NK-92 (cell line): ENCODE results near the gene TAF8.

Experiments used
- DNase-seq: peaks from one replicate; lab custom pipeline; 2025; ENCODE audit not compliant: unreplicated experiment; lab: John Stamatoyannopoulos, UW

The TAF8 gene

GRCh38 chr6:42095094-42095493, 44.8 kb downstream of the TAF8 start:
- DNase-seq, result no peak

DNA sequence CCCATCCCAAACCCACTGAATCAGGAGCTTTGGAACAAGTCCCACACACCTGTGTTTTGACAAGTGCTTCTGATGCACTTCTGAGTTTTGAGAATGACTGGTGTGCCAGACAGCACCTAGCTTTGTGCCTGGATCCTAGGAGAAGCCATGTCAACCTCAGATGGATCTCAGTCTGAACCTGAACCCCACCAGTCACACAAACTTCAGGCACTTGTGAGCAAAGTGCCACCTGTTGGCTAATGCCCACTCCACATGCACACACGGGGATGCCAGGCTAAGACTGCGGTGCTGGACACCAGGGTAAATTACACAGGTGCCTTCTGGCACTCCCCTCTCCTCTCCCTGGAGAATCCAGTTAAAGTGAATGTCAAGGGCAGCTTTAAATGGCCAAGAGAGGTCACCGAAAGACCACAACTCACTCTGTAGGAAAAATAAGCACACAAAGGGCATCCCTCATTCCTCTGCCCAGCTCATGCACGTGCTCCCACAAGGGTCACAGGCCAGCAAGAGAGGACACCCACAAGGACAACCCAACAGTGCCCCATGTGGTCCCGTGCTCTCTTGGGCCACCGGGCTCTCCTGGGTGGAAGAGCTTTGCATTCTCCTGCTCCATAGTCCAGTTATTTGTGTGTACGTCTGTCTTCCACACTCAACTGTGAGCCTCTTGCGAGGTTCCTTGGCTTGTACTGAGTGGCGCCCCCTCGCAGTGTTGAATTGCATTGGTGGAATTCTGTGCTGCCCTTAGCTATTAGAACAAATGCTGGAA, 45.6 kb downstream of the TAF8 start:
- DNase-seq, result no peak

- DNase-seq, result no peak
These were observed 49.2 kb downstream of the TAF8 start for GRCh38 chr6:42099340-42100028.

DNA sequence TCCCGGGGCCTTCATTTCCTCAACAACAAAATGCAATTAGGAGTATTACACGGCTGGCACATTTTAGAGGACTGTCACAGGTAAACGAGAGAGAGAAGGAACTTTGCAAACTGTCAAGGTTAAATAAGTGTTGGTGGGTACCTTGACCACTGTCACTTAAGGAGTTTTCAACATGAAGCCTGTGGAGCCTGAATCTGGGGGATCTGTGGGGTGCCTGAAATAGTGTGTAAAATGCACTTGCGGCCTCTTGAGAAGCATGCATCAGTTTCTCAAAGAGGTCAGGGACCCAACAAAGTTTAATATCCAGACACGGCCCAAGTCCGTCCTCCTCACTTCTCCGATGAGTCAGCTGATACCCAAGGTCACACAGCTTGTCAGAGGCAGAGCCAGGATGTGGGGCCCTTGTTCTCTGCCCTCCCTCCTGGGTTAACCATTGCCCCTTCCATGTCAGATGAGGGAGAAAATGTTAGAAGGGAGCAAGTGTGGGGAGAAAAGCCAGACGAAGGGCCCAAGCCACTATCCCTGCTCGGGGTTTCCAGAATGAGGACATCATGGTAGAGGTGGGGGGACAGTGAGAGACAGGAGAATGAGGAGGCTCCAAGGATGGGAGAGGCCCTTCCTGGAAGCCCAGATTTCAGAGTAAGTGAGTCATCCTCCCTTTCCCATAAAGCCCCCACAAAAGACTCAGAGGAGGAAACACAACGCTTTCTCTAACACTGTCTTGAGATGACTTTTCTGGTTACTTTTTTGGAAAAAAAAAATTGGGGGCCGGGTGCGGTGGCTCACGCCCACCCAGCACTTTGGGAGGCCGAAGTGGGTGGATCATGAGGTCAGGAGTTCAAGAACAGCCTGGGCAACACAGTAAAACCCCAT, 49.9 kb downstream of the TAF8 start:
- DNase-seq, result no peak

DNA sequence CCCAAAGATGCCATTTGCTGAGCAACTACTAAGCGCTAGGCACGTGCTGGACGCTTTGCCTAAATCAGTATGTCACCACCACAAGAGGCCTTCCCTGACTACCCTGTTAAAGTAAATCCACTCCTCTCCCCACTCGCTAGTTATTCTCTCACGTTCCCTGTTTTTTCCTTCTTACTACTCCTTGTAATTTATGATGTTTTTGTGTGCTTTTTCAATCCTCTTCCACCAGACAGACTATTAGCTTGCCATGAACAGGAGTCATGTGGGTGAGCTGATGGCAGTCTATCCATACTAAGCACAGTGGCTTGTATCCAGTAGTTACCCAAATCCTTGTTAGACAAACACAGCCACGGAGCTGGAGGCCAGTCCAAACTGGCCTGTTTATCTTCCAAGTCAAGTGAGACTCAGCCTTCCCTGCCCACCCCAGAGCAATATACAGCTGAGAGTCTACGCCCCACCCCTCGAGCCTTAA, 50.9 kb downstream of the TAF8 start:
- no peak for DNase-seq

DNA sequence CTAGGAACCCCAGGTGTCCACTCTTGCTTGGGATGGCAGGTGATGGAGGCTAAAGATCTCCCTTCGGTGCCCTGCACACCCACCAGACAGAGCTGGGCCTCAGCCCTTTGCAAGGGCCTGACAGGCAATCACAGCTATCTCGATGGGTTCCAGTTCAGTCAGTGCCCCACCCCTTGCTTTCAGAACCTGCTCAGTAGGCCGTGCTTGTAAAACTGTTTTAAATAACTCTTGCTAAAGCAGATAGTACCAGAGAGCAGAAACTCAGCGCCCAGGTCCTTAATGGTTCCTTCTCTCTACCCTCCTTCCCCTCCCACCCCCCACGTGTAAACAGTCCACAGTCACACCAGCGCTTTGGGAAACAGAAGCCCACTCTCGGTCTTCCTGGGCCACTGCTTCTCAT, 52.9 kb downstream of the TAF8 start:
- no peak for DNase-seq

DNA sequence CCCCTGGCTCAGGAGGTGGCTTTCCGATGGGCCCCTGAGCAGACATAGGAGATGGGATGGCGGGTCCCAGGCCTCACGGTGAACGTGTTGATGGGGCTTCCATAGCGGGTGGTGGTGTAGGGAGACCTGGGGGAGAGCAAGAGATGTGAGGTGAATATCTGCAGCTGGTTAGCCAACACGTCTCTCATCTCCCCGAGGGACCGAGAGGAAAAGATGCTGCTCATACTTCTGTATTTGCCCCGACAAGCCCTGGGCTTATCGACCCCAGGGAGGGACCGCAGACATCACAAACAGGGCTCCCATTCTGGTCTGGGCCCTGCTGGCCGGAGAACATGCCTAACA, 53.4 kb downstream of the TAF8 start:
- DNase-seq, result no peak

DNA sequence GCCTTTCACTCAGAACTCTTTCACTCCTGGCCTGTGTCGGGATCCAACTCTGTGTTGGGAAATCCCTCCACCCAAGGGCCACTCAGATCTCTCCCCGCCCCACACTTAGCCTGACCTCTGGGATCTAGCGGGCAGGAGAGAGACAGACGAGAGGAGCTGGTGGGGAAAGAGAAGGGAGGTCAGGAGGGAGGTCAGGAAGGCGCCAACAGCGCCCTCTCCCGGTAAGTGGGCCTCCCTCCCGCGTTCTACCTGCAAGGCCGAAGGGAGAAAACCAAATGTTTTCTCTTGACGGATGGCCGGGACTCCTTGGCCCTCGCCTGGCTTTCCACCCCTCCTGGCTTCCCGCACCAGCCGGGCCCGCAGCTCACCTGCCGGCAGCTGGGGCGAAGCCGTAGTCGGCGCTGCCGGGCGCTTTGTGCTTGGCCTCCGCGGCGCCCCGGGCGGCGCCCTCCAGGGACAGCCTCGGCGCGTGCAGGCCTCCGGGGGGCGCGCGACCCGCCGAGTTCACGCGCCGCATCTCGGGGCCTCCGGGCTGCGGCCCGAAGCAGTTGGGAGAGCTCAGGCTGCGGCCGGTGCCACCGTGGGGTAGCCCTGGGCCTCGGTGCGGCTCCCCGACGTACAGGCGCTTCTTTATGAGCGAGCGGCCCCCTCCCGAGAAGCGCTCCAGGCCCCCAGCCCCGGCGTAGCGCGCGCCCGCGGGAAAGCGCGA, 53.9 kb downstream of the TAF8 start:
- DNase-seq, result no peak

- no peak for DNase-seq
These were observed 54.4 kb downstream of the TAF8 start for GRCh38 chr6:42104804-42105125.

DNA sequence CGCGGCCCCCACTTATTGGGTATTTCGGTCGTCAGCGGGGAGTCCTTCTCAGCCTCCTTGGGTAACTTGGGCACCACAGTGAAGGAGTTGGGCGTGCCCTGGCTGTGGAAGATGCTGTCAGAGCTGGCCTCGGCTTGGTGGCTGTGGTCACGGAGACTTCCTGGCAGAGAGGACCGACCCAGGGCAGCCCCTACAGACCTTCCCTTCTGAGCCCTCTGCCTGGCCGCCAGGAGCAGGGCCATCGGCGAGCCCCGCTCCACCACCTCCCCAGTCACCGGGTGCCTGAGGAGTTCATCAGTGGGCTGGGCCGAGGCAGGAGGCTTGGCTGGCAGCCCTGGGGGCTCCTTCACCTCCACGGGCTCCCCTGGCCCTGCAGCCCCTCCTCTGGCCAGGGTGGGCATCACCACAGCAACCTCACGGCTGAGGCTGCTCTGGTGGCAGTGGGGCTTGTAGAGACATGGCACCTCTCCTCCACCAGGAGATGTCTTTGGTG, 54.9 kb downstream of the TAF8 start:
- no peak for DNase-seq

DNA sequence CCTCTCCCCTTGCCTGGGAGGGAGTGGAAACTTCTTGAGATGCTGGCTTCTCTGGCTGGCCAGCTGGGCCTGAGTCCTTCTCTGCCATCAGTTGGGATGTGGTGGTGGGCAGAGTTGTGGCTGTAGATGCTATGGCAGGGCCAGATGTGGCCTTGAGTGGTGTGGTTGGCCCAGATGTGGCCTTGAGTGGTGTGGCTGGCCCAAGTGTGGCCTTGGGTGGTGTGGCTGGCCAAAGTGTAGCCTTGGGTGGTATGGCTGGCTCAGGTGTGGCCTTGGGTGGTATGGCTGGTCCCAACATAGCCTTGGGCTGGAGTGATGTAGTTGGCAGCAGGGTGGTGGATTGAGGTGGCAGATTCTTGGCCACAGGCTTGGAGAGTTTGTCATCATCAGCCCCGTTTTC, 55.4 kb downstream of the TAF8 start:
- no peak for DNase-seq

DNA sequence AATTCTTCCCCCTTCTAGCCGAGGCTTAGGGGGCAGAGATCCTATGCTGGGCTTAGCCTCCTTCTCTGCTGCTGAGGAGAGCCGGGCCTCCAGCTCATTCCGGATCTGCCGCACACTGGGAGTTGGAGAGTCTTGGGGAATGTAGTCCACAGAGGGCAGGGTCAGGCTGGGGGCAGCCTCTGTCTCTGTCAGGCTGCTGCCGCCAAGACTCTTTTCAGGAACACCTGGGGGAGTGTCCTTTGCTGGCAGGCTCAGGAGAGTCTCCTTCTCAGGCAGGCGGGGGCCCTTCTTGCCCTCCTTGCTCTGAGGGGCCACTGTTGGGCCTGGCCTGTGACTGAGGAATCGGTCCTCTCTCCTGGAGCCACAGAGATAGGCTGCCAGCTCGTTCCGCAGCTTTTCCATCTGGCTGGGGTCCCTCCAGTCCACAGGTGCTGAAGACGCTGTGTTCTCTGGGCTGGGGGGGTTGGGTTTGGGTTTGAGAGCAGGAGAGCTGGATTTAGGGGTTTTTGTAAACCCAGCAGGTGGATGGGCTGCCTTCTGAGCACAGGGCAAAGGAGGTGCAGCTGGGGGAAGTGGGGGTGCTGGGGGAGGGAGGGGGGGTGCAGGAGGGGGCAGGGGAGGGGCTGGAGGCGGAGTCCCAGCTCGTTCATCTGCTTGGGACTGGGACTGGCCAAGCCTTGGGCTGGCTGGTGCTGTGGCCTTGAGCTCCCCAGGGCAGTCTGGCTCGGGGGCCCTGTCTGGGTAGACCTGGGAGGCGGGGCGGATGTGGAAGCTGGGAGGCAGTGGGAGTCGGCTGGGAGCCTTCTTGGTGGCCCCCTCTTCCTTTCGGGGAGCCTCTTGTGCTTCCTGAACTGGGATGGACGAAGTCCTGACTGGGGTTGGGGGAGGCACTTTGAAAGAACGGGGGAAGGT, 56.0 kb downstream of the TAF8 start:
- DNase-seq, result no peak

DNA sequence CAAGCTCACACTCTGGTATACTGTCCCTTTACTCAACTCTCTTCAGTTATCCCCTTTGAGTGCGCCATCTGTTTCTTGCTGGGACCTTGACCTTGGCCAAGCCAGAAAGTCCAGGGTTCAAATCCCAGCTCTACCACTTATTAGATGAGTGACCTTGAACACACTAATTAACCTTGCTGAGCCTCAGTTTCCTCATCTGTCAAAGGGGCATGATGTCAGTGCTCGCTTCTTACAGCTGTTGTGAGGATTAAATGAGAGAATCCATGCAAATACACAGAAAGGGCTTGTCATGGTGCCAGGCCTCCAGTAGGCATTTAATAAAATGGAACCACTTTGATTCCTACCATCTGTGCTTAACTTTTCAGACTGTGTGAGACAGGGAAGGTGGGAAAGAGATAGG, 57.7 kb downstream of the TAF8 start:
- DNase-seq, result no peak

DNA sequence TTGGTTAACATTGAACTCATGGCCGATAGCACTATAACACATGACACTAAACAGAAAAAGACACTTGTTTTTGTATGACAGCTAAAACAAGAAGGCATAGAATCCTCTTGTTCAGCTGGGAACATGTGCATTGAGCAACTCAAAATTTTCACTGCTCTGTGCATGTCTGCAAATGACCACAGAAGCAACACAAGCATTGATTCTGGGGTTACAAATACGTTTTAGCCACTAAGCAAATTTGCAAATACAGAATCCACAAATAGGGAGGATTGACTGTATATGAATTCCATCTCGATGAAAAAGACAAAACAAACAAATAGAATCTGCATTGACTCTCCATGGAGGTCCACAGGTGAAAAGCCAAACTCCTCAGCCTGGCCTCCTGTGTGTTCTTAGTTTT, 60.4 kb downstream of the TAF8 start:
- DNase-seq, result no peak

GRCh38 chr6:42112351-42112750, 62.0 kb downstream of the TAF8 start:
- no peak for DNase-seq

GRCh38 chr6:42113936-42114636, 63.8 kb downstream of the TAF8 start:
- DNase-seq, result no peak

DNA sequence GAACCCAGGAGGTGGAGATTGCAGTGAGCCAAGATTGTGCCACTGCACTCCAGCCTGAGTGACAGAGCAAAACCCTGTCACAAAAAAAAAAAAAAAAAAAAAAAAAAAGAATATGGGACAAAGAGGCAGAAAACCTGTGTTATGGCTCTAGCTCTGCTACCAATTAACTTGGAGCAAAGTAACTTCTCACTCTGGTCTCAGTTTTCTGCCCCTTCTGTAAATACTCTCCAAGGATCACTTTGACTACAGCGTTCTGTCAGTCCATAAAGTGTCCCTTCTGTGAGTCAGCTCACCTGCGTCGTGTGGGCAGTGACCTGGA, 67.5 kb downstream of the TAF8 start:
- DNase-seq, result no peak

- no peak for DNase-seq
These were observed 68.1 kb downstream of the TAF8 start for GRCh38 chr6:42118162-42119001.
